HCT116 (cell line): Measurements from ENCODE around the gene MAML1.
"Not testable (repeated sequence)": the region's sequence is repeated elsewhere in the genome, so short reads cannot be mapped to it uniquely, and the experiment has no call there.

ENCODE experiments used
- POLR2A ChIP-seq: IDR thresholded peaks from 2 replicates; pipeline ENCODE4 v1.7.0; 2011; ENCODE audit warnings: borderline replicate concordance; ENCODE audit not compliant: insufficient read depth, insufficient read length; ENCODE audit errors: extremely low read depth
- TF ChIP-seq, protein P1 (sequence below), 3 experiments: fragments of 200-600 bp in 1 of 3; sonication (generic) in 1 of 3; IDR thresholded peaks in 2 of 3; conservative IDR thresholded peaks in 1 of 3; 2 replicates each; pipeline ENCODE4 v1.5.1; 2012 to 2017; ENCODE audit warnings: low read depth in 2 of 3, low read length in 2 of 3, antibody characterized with exemption in 1 of 3, borderline replicate concordance in 1 of 3, control low read depth in 1 of 3, mild to moderate bottlenecking in 1 of 3, mixed read lengths in 1 of 3, mixed run types in 1 of 3, moderate library complexity in 1 of 3; ENCODE audit not compliant: insufficient read depth in 1 of 3

DNA sequence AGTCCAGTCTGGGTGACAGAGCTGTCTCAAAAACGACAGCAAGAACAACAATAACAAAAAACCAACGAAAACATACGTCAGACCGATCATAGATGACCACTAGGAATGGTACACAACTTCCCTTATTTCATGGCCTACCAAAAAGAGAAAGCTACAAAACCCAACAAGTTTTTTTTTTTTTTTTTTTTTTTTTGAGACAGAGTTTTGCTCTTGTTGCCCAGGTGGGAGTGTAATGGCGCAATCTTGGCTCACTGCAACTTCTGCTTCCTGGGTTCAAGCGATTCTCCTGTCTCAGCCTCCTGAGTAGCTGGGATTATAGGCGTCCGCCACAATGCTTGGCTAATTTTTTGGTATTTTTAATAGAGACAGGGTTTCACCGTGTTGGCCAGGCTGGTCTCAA, 43.4 kb upstream of the MAML1 start:
- TF ChIP-seq, protein P1, sequence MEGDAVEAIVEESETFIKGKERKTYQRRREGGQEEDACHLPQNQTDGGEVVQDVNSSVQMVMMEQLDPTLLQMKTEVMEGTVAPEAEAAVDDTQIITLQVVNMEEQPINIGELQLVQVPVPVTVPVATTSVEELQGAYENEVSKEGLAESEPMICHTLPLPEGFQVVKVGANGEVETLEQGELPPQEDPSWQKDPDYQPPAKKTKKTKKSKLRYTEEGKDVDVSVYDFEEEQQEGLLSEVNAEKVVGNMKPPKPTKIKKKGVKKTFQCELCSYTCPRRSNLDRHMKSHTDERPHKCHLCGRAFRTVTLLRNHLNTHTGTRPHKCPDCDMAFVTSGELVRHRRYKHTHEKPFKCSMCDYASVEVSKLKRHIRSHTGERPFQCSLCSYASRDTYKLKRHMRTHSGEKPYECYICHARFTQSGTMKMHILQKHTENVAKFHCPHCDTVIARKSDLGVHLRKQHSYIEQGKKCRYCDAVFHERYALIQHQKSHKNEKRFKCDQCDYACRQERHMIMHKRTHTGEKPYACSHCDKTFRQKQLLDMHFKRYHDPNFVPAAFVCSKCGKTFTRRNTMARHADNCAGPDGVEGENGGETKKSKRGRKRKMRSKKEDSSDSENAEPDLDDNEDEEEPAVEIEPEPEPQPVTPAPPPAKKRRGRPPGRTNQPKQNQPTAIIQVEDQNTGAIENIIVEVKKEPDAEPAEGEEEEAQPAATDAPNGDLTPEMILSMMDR (IDR thresholded peaks at IDR 0.05 in 2 of 3, conservative IDR thresholded peaks at IDR 0.05 in 1 of 3; ENCODE audit: borderline replicate concordance in 1 of 3, insufficient read depth in 1 of 3, low read depth in 2 of 3, low read length in 2 of 3): not testable (repeated sequence)
- not testable (repeated sequence) for TF ChIP-seq POLR2A
